ENCODE data around the gene TMTC2. TPM values are rescaled to one million over a fixed set of nuclear protein-coding genes. Genes with fewer than 3 reads are reported as not detected.

The TMTC2 gene
- total and polyA plus RNA-seq, 10 of the 15 experiments (the other 5 are each of a cell fraction or from before 2014, with no cell fraction given), result 0.14 to 9.7 (median 1.2) TPM

DNA sequence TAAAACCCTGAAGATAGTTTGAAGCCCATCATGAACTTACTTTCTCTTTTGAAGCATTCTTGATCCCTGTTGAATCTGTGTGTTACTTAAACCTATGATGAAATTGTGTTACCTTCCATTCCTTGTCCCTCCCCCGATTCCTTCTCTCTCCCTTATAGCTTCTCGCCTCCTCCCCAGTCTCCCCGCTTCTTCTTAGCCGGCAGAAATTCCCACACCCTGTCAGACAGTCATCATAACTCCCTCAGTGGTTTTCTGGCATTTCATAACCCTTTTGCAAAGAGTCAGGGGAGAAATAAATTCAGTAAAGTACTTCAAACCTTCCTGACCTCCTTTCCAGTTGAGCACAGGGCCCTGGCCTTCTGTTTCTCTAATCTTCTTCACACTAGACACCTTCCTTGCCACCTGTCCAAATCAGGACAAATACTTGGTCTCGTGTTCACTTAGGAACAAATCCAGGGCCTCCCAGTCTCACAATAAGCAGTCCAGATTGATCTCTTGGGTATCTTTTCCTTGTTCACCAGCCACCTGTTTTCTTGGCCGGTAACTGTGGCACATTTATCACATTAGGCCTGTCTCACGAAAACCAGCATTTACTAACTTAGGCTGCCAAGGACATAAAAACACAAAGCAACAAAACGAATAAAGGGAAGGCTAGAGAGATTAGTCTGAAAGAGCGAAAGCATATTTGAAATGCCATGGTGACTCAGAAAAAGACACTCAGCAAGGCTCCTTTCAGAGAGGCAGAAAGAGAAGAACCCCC lies 355.9 kb downstream of the TMTC2 start:
- no peak for ATAC-seq

More for the DNA sequence above, 355.9 kb downstream of the TMTC2 start:
- Histone ChIP-seq H3K4me1 (ENCODE audit: control insufficient read depth, insufficient read depth, low read length) (no peaks in the 10 kb centered on the region), H3K36me3 (ENCODE audit: control insufficient read depth in 2 of 2, insufficient read depth in 2 of 2, low read length in 1 of 2) (no peaks in the 10 kb centered on the region), H3K27me3 (replicated peaks in 1 of 2; ENCODE audit: control insufficient read depth in 2 of 2, insufficient read depth in 2 of 2, low read length in 1 of 2) (no peaks in the 10 kb centered on the region), H2AFZ (ENCODE audit: control insufficient read depth, low read depth, low read length) (no peak overlapping the region), H3K4me2 (ENCODE audit: control insufficient read depth, insufficient read depth) (no peak overlapping the region), H4K20me1 (ENCODE audit: control insufficient read depth, insufficient read depth) (no peaks in the 10 kb centered on the region), H3K79me2 (ENCODE audit: control insufficient read depth, insufficient read depth, low read length) (no peaks in the 10 kb centered on the region), H3K27ac (ENCODE audit: control insufficient read depth, insufficient read depth) (no peak overlapping the region), H3K9ac (ENCODE audit: control insufficient read depth, insufficient read depth, low read length) (no peak overlapping the region), H3K4me3 (no peak overlapping the region), H3K9me3 (replicated peaks; ENCODE audit: control insufficient read depth, insufficient read depth, low read length) (no peaks in the 10 kb centered on the region)
- ChIA-PET SMC1A (ENCODE audit: uncharacterized antibody, unreplicated experiment) (no interaction called here), CTCF (no interaction called here), POLR2A (no interaction called here), RAD21 (ENCODE audit: unreplicated experiment) (no interaction called here)
- DNase-seq (ENCODE audit: low read depth, low spot score) (no peak), FAIRE-seq (no peak)
- no TSS peak for BruUV-seq (replicated peaks)
- WGBS (ENCODE audit: insufficient coverage, insufficient replicate concordance, low lambda C conversion rate, missing lambda C conversion rate), result 70% methylated on average over 9 of the region's 9 CpGs
- no peak for TF ChIP-seq POLR2AphosphoS2 (IDR thresholded peaks at IDR 0.05; ENCODE audit: low read depth, low read length)
- TF ChIP-seq NR2C2 (IDR thresholded peaks at IDR 0.05; ENCODE audit: borderline replicate concordance, control insufficient read depth, insufficient read length, low read depth), result no peak
- no peak for TF ChIP-seq ZNF274 (IDR thresholded peaks at IDR 0.05; ENCODE audit: insufficient read depth, insufficient read length)
- TF ChIP-seq, protein P1, sequence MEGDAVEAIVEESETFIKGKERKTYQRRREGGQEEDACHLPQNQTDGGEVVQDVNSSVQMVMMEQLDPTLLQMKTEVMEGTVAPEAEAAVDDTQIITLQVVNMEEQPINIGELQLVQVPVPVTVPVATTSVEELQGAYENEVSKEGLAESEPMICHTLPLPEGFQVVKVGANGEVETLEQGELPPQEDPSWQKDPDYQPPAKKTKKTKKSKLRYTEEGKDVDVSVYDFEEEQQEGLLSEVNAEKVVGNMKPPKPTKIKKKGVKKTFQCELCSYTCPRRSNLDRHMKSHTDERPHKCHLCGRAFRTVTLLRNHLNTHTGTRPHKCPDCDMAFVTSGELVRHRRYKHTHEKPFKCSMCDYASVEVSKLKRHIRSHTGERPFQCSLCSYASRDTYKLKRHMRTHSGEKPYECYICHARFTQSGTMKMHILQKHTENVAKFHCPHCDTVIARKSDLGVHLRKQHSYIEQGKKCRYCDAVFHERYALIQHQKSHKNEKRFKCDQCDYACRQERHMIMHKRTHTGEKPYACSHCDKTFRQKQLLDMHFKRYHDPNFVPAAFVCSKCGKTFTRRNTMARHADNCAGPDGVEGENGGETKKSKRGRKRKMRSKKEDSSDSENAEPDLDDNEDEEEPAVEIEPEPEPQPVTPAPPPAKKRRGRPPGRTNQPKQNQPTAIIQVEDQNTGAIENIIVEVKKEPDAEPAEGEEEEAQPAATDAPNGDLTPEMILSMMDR (IDR thresholded peaks at IDR 0.05 in 2 of 3, conservative IDR thresholded peaks at IDR 0.05 in 1 of 3; ENCODE audit: control insufficient read depth in 2 of 3, extremely low read depth in 1 of 3, insufficient read depth in 1 of 3, low read depth in 3 of 3, low read length in 3 of 3), result no peak
- TF ChIP-seq RELA (IDR thresholded peaks at IDR 0.05; ENCODE audit: borderline replicate concordance, partially characterized antibody), result no peak
- TF ChIP-seq NFYA (IDR thresholded peaks at IDR 0.05; ENCODE audit: borderline replicate concordance, low read depth, low read length), result no peak
- TF ChIP-seq HDAC6 (IDR thresholded peaks at IDR 0.05; ENCODE audit: unreplicated experiment), result no peak
- TF ChIP-seq, protein P2, sequence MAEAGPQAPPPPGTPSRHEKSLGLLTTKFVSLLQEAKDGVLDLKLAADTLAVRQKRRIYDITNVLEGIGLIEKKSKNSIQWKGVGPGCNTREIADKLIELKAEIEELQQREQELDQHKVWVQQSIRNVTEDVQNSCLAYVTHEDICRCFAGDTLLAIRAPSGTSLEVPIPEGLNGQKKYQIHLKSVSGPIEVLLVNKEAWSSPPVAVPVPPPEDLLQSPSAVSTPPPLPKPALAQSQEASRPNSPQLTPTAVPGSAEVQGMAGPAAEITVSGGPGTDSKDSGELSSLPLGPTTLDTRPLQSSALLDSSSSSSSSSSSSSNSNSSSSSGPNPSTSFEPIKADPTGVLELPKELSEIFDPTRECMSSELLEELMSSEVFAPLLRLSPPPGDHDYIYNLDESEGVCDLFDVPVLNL (IDR thresholded peaks at IDR 0.05; ENCODE audit: low read depth, low read length), result no peak
- TF ChIP-seq CBX3 (IDR thresholded peaks at IDR 0.05; ENCODE audit: borderline replicate concordance, low read depth), result no peak
- no peak for TF ChIP-seq ZNF217 (IDR thresholded peaks at IDR 0.05)
- TF ChIP-seq ZSCAN29 (IDR thresholded peaks at IDR 0.05), result no peak
- TF ChIP-seq SIN3A (IDR thresholded peaks at IDR 0.05; ENCODE audit: low read depth, low read length), result no peak
- TF ChIP-seq BHLHE40 (IDR thresholded peaks at IDR 0.05; ENCODE audit: borderline replicate concordance in 1 of 2, low read depth in 2 of 2, low read length in 1 of 2), result no peak
- TF ChIP-seq SP1 (IDR thresholded peaks at IDR 0.05; ENCODE audit: low read depth, low read length), result no peak
- no peak for TF ChIP-seq EZH2 (IDR thresholded peaks at IDR 0.05; ENCODE audit: borderline replicate concordance, control insufficient read depth, low read depth, low read length)
- TF ChIP-seq, protein P3, sequence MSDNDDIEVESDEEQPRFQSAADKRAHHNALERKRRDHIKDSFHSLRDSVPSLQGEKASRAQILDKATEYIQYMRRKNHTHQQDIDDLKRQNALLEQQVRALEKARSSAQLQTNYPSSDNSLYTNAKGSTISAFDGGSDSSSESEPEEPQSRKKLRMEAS (IDR thresholded peaks at IDR 0.05; ENCODE audit: low read depth, low read length), result no peak
- in situ Hi-C loops (cut with MboI), result no loop called here
- intact Hi-C loops (cut with micrococcal nuclease; ENCODE audit: unreplicated experiment), result loop anchor here (5.0 kb wide), 1 partner anchor 355 kb away; the partner anchor contains the start of gene TMTC2

All from GM12878 (cell line).